Testis (tissue), 3 donors: Measurements from ENCODE around the gene NAPEPLD. TPM values are rescaled to one million over a fixed set of nuclear protein-coding genes. Genes with fewer than 3 reads are reported as not detected.
"Not testable (repeated sequence)": the region's sequence is repeated elsewhere in the genome, so short reads cannot be mapped to it uniquely, and the experiment has no call there.

Experiments
- DNase-seq: peaks from one replicate; pipeline ENCODE4 v3.0.0-alpha.2; 2019
- H3K27ac ChIP-seq, 2 donors: fragments of 200-600 bp; sonication (generic); one replicate each; pipeline ENCODE4 v1.5.1; 2019
- H3K27me3 ChIP-seq: fragments of 200-600 bp; sonication (generic); one replicate; pipeline ENCODE4 v1.5.1; 2019
- H3K36me3 ChIP-seq: fragments of 200-600 bp; sonication (generic); one replicate; pipeline ENCODE4 v1.5.1; 2017; ENCODE audit warnings: low read depth; ENCODE audit errors: missing control alignments
- H3K4me1 ChIP-seq: fragments of 200-600 bp; sonication (generic); one replicate; pipeline ENCODE4 v1.5.1; 2019
- H3K4me3 ChIP-seq, 2 donors: fragments of 200-600 bp; sonication (generic); one replicate each; pipeline ENCODE4 v1.5.1; 2017 to 2019
- H3K9me3 ChIP-seq: fragments of 200-600 bp; sonication (generic); one replicate; pipeline ENCODE4 v1.5.1; 2017
- CTCF ChIP-seq, 3 experiments: fragments of 450-650 bp in 2 of 3; fragments of 200-600 bp in 1 of 3; sonication (generic) in 1 of 3; IDR thresholded peaks; one replicate each; pipeline ENCODE4 v1.5.1; 2016 to 2019; ENCODE audit warnings: antibody characterized with exemption in 3 of 3, mild to moderate bottlenecking in 2 of 3, moderate library complexity in 1 of 3
- POLR2A ChIP-seq: fragments of 450-650 bp; IDR thresholded peaks from one replicate; pipeline ENCODE4 v1.6.1; 2017; ENCODE audit warnings: antibody characterized with exemption, mild to moderate bottlenecking, moderate library complexity
- WGBS, 2 donors: methylation state at CpG; one replicate each; pipeline ENCODE4 v1.1.5; 2018; 5-methylcytosine and 5-hydroxymethylcytosine counted together
- intact Hi-C: fragments of 100-400 bp; cut with DNase I; formaldehyde crosslinking; loops from one replicate; pipeline ENCODE4 v1.15.1; 2023; ENCODE audit warnings: low total_unique reads
- polyA plus RNA-seq: library from polyadenylated mRNA; stranded (reverse); fragments of 350-450 nt; fragmentation: Illumina TruSeq; extraction: RNeasy Lipid Tissue Mini Kit (QIAGEN cat#74804); gene quantifications from one replicate; pipeline ENCODE4 v1.2.3, GENCODE V29; 2014; ENCODE audit warnings: low read depth, low replicate concordance; ENCODE audit not compliant: insufficient read depth
- total RNA-seq, 2 donors: library from RNA; depleted of rRNA; stranded (reverse); fragments of >200 nt; gene quantifications; one replicate each; pipeline ENCODE4 v1.2.3, GENCODE V29; 2016

NAPEPLD gene
- total and polyA plus RNA-seq, 3 donors from 2014 or later = 32.3 to 53.1 (median 44.7) TPM

GRCh38 chr7:103114576-103115008 lies 34.3 kb downstream of the NAPEPLD start:
- Histone ChIP-seq H3K4me3 (no peak overlapping the region), H3K27ac (peak overlapping the region in 1 of 2 donors; percentile 48), H3K4me1 (peaks cover 18% of the 10 kb centered on the region), H3K36me3 (no peaks in the 10 kb centered on the region), H3K27me3 (no peaks in the 10 kb centered on the region), H3K9me3 (no peaks in the 10 kb centered on the region)
- intact Hi-C loops = no loop called here
- TF ChIP-seq CTCF (IDR thresholded peaks at IDR 0.05) (no peak), POLR2A (no peak)
- WGBS, 2 donors = 79 to 90% methylated on average over 1 of the region's 1 CpG
- no peak for DNase-seq

GRCh38 chr7:103113164-103113563 lies 35.7 kb downstream of the NAPEPLD start:
- Histone ChIP-seq H3K9me3 (no peaks in the 10 kb centered on the region), H3K27me3 (no peaks in the 10 kb centered on the region), H3K36me3 (no peaks in the 10 kb centered on the region), H3K4me3 (no peak overlapping the region), H3K4me1 (peaks cover 18% of the 10 kb centered on the region), H3K27ac (no peak overlapping the region)
- TF ChIP-seq POLR2A (no peak), CTCF (IDR thresholded peaks at IDR 0.05) (no peak)
- no peak for DNase-seq
- intact Hi-C loops = no loop called here
- 90 to 98% methylated on average over 2 of the region's 2 CpGs for WGBS, 2 donors

GRCh38 chr7:103106703-103107070 lies 42.2 kb downstream of the NAPEPLD start:
- WGBS, 2 donors = 40 to 47% methylated on average over 5 to 6 of the region's 6 CpGs
- H3K27me3 ChIP-seq, H3K9me3 ChIP-seq, DNase-seq, H3K4me1 ChIP-seq, intact Hi-C loops, H3K36me3 ChIP-seq, H3K4me3 ChIP-seq: not testable (repeated sequence)
- peak overlapping the region in 1 of 2 donors; percentile 50 for H3K27ac ChIP-seq

- WGBS, 2 donors = 43 to 61% methylated on average over 5 to 12 of the region's 12 CpGs
- Histone ChIP-seq H3K27me3 (no peaks in the 10 kb centered on the region), H3K4me1 (peaks cover 8% of the 10 kb centered on the region), H3K4me3 (no peak overlapping the region), H3K27ac (peak overlapping the region in 1 of 2 donors; percentile 50), H3K9me3 (no peaks in the 10 kb centered on the region), H3K36me3 (no peaks in the 10 kb centered on the region)
- intact Hi-C loops = no loop called here
- TF ChIP-seq CTCF (IDR thresholded peaks at IDR 0.05) = no peak
- TF ChIP-seq POLR2A = no peak
- DNase-seq = no peak
Measured at GRCh38 chr7:103106005-103106702, 42.7 kb downstream of the NAPEPLD start.

GRCh38 chr7:103101543-103101942 lies 47.4 kb downstream of the NAPEPLD start:
- Histone ChIP-seq H3K27me3 (no peaks in the 10 kb centered on the region), H3K9me3 (no peaks in the 10 kb centered on the region), H3K36me3 (no peaks in the 10 kb centered on the region), H3K27ac (no peak overlapping the region), H3K4me1 (peaks cover 4% of the 10 kb centered on the region), H3K4me3 (no peak overlapping the region)
- DNase-seq = no peak
- TF ChIP-seq CTCF (IDR thresholded peaks at IDR 0.05) = no peak
- no peak for TF ChIP-seq POLR2A
- intact Hi-C loops = no loop called here
- WGBS, 2 donors = 40 to 48% methylated on average over 2 of the region's 2 CpGs
